Parathyroid adenoma (tissue), 2 donors: ENCODE data around the gene KCTD15.

Experiments used
- H2AFZ ChIP-seq: fragments of 300-600 bp; sonication (generic); one replicate; pipeline ENCODE4 v1.7.0; 2017; ENCODE audit warnings: antibody characterized with exemption, mild to moderate bottlenecking
- H3K27ac ChIP-seq: fragments of 300-600 bp; sonication (generic); one replicate; pipeline ENCODE4 v1.7.0; 2017
- H3K27me3 ChIP-seq: fragments of 300-600 bp; sonication (generic); one replicate; pipeline ENCODE4 v1.7.0; 2017; ENCODE audit warnings: low read length; ENCODE audit not compliant: control insufficient read depth, insufficient read depth
- H3K36me3 ChIP-seq: fragments of 300-600 bp; sonication (generic); one replicate; pipeline ENCODE4 v1.7.0; 2017; ENCODE audit warnings: low read length; ENCODE audit not compliant: control insufficient read depth, insufficient read depth
- H3K4me1 ChIP-seq: fragments of 300-600 bp; sonication (generic); one replicate; pipeline ENCODE4 v1.7.0; 2017; ENCODE audit warnings: control low read depth
- H3K4me2 ChIP-seq: fragments of 300-600 bp; sonication (generic); one replicate; pipeline ENCODE4 v1.7.0; 2017; ENCODE audit warnings: low read length
- H3K4me3 ChIP-seq: fragments of 300-600 bp; sonication (generic); one replicate; pipeline ENCODE4 v1.7.0; 2017; ENCODE audit warnings: low read depth, low read length
- H3K79me2 ChIP-seq: fragments of 300-600 bp; sonication (generic); one replicate; pipeline ENCODE4 v1.7.0; 2017; ENCODE audit warnings: control low read depth
- H3K9ac ChIP-seq: fragments of 300-600 bp; sonication (generic); one replicate; pipeline ENCODE4 v1.7.0; 2017; ENCODE audit warnings: mild to moderate bottlenecking
- H3K9me3 ChIP-seq: fragments of 300-600 bp; sonication (generic); one replicate; pipeline ENCODE4 v1.7.0; 2017; ENCODE audit warnings: low read length; ENCODE audit not compliant: control insufficient read depth
- TF ChIP-seq, protein P1 (sequence below): fragments of 300-600 bp; sonication (generic); IDR thresholded peaks from one replicate; pipeline ENCODE4 v1.7.0; 2017; ENCODE audit warnings: antibody characterized with exemption, mild to moderate bottlenecking
- donor health status: primary hyperparathyroidism.

The KCTD15 gene

DNA sequence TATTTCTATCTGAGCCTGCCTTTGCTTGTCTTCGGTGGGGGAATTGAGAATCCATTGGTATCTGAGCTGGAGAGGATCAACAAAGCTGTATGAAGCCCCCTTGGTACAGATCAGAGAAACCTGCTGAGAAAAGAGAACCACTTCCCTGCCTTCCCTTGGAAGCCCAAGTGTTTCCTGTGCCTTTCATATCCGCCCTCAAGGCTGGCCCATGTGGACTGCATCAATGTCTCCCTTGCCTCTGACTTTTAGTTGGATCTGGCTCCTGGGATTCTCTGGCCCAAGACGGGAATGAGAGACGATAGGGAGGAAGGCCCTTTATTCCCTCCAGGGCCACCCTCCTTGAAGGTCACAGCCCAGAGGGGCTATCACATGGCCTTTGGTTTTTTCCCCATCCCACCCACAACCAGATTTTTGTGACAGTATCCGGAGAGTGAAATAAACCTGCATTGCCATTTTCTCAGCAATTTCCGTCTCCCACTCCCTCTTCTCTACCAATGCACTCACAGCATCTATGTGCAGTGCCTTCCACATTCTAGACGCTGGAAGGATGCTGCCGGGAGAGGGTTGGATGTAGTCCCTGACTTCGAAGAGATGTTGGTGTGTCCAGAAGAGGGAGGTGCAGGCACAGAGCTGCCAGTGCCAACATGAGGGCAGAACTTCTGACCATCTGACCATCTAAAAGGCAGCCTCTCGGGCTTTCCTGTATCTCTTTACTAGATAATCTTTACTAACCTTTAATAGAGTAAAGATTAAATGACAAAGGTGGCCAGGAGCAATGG is 63.8 kb downstream of the KCTD15 start:
- H3K79me2 ChIP-seq = no peaks in the 10 kb centered on the region
- H3K27me3 ChIP-seq = no peaks in the 10 kb centered on the region
- no peak overlapping the region for H3K4me2 ChIP-seq
- TF ChIP-seq, protein P1, sequence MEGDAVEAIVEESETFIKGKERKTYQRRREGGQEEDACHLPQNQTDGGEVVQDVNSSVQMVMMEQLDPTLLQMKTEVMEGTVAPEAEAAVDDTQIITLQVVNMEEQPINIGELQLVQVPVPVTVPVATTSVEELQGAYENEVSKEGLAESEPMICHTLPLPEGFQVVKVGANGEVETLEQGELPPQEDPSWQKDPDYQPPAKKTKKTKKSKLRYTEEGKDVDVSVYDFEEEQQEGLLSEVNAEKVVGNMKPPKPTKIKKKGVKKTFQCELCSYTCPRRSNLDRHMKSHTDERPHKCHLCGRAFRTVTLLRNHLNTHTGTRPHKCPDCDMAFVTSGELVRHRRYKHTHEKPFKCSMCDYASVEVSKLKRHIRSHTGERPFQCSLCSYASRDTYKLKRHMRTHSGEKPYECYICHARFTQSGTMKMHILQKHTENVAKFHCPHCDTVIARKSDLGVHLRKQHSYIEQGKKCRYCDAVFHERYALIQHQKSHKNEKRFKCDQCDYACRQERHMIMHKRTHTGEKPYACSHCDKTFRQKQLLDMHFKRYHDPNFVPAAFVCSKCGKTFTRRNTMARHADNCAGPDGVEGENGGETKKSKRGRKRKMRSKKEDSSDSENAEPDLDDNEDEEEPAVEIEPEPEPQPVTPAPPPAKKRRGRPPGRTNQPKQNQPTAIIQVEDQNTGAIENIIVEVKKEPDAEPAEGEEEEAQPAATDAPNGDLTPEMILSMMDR = no peak
- H3K9me3 ChIP-seq = no peaks in the 10 kb centered on the region
- H3K4me3 ChIP-seq = no peak overlapping the region
- H3K9ac ChIP-seq = no peak overlapping the region
- H3K4me1 ChIP-seq = no peaks in the 10 kb centered on the region
- no peak overlapping the region for H2AFZ ChIP-seq
- H3K27ac ChIP-seq = no peak overlapping the region
- no peaks in the 10 kb centered on the region for H3K36me3 ChIP-seq

DNA sequence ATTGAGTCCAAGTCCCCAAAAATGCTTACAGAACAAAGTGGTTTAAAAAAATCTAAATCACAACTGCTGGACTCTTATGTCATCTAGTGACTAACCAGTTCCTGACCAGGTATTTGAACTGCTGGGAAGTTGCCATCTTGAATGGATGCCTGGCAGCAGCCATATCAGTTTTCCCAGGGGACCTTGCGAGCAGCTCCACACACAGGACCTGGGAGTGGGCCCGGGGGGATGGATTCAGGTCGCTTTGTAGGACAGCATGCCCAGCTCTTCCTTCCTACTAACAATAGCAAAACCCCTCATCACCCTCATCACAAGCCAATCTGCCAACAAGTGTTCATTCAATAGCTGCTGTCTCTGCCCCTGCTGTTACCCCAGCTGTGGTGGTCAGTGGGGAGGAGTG is 65.3 kb downstream of the KCTD15 start:
- H3K79me2 ChIP-seq = no peaks in the 10 kb centered on the region
- no peaks in the 10 kb centered on the region for H3K9me3 ChIP-seq
- H3K27me3 ChIP-seq = no peaks in the 10 kb centered on the region
- H3K36me3 ChIP-seq = no peaks in the 10 kb centered on the region
- H3K27ac ChIP-seq = no peak overlapping the region
- no peak overlapping the region for H3K4me2 ChIP-seq
- no peak overlapping the region for H2AFZ ChIP-seq
- TF ChIP-seq, protein P1 = no peak
- no peak overlapping the region for H3K9ac ChIP-seq
- H3K4me1 ChIP-seq = no peaks in the 10 kb centered on the region
- no peak overlapping the region for H3K4me3 ChIP-seq

DNA sequence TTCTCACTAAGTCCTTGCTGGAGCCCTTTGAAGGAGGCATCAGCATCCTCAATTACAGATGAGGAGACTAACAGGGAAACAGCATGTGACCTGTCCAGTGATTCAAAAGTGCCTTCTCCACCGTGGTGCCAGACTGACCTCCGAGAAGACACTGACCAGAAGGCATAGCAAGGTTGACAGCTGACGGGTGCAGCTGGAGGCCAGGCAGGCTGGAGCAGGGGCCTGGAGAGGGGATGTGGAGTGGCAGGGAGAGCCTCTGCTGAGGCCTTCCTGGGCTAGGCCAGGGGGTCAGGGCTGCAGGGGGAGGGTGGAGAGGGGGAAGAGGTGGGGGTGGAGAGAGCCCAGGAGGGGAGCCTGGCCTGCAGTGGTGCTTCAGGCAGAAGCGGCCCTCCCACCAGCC is 66.3 kb downstream of the KCTD15 start:
- no peak overlapping the region for H3K4me2 ChIP-seq
- H3K9me3 ChIP-seq = no peaks in the 10 kb centered on the region
- H3K4me1 ChIP-seq = no peaks in the 10 kb centered on the region
- TF ChIP-seq, protein P1 = no peak
- H3K27ac ChIP-seq = no peak overlapping the region
- no peak overlapping the region for H2AFZ ChIP-seq
- no peak overlapping the region for H3K9ac ChIP-seq
- no peak overlapping the region for H3K4me3 ChIP-seq
- no peaks in the 10 kb centered on the region for H3K79me2 ChIP-seq
- H3K27me3 ChIP-seq = no peaks in the 10 kb centered on the region
- H3K36me3 ChIP-seq = no peaks in the 10 kb centered on the region

DNA sequence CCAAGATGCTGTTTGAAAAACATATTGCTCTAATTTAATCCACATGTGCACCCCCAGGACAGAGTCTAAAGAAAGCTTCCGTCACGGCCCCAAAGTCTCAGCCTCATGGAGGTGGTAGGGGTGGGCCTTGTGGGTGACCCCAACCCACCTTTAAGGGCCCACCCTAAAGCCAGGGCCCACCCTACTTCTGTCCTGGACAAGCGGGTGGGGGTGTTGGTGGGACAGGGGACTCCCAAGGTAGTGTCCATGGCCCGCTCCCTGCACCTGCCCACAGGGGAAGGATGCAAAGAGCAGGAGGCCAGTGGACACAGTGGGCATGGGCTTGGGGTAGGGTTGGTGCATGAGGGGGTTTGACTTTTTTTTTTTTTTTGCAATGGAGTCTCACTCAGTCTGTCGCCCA is 66.8 kb downstream of the KCTD15 start:
- Histone ChIP-seq H3K4me3 (no peak overlapping the region), H3K9ac (no peak overlapping the region), H3K27me3 (no peaks in the 10 kb centered on the region), H3K79me2 (no peaks in the 10 kb centered on the region), H2AFZ (no peak overlapping the region), H3K36me3 (no peaks in the 10 kb centered on the region), H3K9me3 (no peaks in the 10 kb centered on the region), H3K27ac (no peak overlapping the region), H3K4me1 (no peaks in the 10 kb centered on the region), H3K4me2 (no peak overlapping the region)
- TF ChIP-seq, protein P1 = no peak

DNA sequence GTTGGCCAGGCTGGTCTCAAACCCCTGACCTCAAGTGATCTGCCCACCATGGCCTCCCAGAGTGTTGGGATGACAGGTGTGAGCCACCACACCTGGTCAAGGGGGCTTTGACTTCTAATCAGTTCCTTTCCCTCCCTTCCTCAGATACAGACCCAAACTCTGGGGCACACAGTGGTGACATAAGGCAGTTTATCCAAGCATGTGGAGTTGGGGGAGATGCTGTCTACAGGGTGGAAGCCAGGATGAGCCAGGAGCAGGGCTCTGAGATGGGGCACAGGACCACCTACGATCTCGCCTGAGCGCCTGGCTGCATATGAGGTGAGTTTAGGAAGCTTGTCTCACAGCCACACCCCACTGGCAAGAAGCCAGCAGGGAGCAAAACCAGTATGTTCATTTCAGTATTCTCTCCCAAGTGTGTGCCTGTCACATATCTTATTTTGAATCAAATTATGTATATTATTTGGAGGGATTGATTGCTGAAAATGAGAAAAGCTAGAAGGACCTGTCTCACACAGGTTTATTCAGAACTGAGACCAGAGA is 67.7 kb downstream of the KCTD15 start:
- Histone ChIP-seq H3K9me3 (no peaks in the 10 kb centered on the region), H3K9ac (no peak overlapping the region), H3K27me3 (no peaks in the 10 kb centered on the region), H3K4me3 (no peak overlapping the region), H3K79me2 (no peaks in the 10 kb centered on the region), H3K4me1 (no peaks in the 10 kb centered on the region), H3K27ac (no peak overlapping the region), H2AFZ (no peak overlapping the region), H3K36me3 (no peaks in the 10 kb centered on the region), H3K4me2 (no peak overlapping the region)
- TF ChIP-seq, protein P1 = no peak
